ENCODE results near the gene CFB.

DNA sequence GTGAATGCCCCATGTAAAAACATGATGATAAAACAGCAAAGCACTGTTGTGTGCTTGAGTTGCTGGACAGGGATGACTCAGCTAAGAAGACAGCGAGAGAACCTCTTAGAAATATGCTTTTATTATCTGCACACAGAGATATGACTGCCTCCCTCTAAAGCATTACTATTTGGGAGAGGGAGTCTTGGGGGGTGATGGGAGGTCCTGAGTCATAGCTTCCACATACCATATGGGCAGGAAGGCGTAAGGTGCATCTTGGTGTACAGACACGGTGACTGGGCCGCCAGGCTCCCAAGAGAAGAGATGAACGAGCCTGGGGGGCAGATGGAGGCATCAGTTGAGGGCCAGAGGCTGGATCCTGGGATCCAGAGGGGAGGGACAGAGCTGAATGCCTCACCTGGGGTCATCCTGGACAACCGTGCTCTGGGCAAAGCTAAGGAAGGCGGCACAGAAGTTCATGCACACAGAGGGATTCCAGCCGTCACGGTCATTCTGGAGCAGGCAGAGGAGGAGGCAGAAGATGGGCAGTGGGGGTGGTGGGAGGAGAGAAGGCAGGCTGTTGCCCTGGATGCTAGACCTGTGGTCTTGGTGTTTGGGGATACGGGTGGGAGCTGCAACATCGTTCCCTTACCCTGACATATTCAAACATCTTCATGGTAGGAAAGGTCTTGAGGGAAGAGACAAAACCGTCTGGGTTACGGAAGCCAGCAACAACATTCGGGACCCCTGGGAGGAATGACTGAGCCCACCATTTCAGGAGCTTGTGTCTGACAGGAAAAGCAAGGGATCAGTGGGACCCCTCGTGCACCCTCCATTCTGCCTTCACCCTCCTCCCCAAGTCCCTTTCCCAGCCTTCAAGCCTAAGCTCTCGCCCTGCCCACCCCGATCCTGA lies 24.1 kb downstream of the CFB start:
- TF ChIP-seq, protein P1, sequence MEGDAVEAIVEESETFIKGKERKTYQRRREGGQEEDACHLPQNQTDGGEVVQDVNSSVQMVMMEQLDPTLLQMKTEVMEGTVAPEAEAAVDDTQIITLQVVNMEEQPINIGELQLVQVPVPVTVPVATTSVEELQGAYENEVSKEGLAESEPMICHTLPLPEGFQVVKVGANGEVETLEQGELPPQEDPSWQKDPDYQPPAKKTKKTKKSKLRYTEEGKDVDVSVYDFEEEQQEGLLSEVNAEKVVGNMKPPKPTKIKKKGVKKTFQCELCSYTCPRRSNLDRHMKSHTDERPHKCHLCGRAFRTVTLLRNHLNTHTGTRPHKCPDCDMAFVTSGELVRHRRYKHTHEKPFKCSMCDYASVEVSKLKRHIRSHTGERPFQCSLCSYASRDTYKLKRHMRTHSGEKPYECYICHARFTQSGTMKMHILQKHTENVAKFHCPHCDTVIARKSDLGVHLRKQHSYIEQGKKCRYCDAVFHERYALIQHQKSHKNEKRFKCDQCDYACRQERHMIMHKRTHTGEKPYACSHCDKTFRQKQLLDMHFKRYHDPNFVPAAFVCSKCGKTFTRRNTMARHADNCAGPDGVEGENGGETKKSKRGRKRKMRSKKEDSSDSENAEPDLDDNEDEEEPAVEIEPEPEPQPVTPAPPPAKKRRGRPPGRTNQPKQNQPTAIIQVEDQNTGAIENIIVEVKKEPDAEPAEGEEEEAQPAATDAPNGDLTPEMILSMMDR (conservative IDR thresholded peaks at IDR 0.05; ENCODE audit: low read depth, low read length), result no peak
- TF ChIP-seq EZH2phosphoT487 (IDR thresholded peaks at IDR 0.05; ENCODE audit: borderline replicate concordance, low read length) (no peak), EZH2 (IDR thresholded peaks at IDR 0.05; ENCODE audit: low read length, unreplicated experiment) (no peak)
